Hepatocyte (in vitro differentiated cells): Measurements from ENCODE around the gene SLC2A4.

Experiments used
- EZH2 ChIP-seq: fragments of 200-600 bp; sonication (generic); IDR thresholded peaks from 2 replicates; pipeline ENCODE4 v1.6.1; 2016; ENCODE audit warnings: antibody characterized with exemption, mild to moderate bottlenecking, borderline replicate concordance
- TF ChIP-seq, protein P1 (sequence below): fragments of 200-600 bp; sonication (generic); IDR thresholded peaks from 2 replicates; pipeline ENCODE4 v1.5.1; 2016; ENCODE audit warnings: antibody characterized with exemption, mild to moderate bottlenecking; ENCODE audit not compliant: poor library complexity

DNA sequence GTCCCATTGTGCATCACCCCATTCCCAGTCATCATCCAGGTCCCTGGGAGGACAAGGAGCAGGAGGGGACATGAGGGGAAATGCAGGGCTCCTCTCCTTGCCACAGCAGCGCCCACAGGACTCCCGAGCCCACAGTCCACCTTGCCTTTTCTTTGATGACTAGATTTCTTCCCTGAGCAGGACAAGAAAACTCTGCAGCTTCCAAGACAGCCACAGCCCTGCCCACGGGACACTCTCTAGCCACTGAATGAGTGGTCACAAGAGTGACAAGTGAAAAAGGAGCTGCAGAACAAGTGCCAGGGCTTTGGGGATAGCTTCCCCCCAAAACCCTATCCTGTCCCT, 42.9 kb downstream of the SLC2A4 start:
- TF ChIP-seq, protein P1, sequence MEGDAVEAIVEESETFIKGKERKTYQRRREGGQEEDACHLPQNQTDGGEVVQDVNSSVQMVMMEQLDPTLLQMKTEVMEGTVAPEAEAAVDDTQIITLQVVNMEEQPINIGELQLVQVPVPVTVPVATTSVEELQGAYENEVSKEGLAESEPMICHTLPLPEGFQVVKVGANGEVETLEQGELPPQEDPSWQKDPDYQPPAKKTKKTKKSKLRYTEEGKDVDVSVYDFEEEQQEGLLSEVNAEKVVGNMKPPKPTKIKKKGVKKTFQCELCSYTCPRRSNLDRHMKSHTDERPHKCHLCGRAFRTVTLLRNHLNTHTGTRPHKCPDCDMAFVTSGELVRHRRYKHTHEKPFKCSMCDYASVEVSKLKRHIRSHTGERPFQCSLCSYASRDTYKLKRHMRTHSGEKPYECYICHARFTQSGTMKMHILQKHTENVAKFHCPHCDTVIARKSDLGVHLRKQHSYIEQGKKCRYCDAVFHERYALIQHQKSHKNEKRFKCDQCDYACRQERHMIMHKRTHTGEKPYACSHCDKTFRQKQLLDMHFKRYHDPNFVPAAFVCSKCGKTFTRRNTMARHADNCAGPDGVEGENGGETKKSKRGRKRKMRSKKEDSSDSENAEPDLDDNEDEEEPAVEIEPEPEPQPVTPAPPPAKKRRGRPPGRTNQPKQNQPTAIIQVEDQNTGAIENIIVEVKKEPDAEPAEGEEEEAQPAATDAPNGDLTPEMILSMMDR, result no peak
- TF ChIP-seq EZH2, result no peak
